D341Med (cell line): ENCODE data around the gene BCKDHB.

Source experiments
- DNase-seq: peaks from one replicate; pipeline ENCODE4 v3.0.0; 2012; ENCODE audit warnings: low spot score

BCKDHB gene

DNA sequence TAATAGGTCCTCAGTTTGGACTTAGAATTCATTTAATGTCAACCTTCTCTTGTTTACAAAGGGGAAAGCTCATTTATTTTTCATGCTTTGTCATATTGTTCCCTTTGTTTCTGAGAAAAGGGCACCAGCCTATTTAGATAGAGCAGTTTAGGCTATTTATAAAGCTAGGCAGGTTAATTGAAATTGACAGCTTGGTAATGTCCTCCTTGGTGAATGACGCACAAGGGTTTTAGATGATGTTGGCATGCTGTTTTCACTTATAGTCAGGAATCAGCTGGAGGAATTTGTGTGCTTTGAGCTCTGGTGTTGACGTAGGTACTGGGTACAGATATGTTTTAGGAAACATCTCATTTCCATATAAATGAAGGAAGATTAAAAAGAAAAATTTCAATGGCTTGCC lies 45.2 kb downstream of the BCKDHB start:
- no peak for DNase-seq

DNA sequence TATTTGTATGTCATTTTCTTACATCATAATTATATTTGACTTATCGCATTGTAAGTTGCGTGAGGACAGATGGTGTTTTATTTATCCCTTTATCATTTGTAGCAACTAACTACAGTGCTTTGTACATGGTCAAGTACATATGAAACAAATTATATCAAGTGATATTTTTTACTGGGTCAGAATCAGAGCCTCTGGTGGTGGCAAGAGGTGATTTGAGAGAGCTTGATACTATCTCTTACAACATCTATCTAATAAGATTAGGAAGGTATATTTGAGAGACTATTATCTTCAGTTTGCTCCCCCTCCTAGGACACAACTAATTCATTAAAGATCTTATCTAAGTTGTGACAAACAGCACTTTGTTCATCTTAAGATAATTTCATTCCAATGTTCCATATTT lies 47.7 kb downstream of the BCKDHB start:
- no peak for DNase-seq

DNA sequence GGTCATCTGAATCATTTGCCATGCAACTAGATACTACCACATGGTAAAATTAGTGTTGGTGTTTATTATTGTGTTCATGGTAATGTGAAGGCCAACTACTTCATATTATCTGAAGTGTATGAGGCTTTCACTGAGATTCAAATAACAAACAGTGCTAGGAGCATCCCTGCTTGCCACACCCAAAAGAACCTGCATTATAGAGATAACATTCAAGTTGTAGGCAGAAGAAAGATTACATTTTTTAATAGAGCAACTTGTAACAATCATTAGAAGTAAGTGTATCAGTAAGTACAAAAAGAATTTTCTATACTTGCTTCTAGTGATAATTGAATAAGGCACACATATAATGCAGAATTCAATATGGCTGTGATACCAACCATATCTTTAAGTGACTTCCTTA lies 49.8 kb downstream of the BCKDHB start:
- DNase-seq = no peak

DNA sequence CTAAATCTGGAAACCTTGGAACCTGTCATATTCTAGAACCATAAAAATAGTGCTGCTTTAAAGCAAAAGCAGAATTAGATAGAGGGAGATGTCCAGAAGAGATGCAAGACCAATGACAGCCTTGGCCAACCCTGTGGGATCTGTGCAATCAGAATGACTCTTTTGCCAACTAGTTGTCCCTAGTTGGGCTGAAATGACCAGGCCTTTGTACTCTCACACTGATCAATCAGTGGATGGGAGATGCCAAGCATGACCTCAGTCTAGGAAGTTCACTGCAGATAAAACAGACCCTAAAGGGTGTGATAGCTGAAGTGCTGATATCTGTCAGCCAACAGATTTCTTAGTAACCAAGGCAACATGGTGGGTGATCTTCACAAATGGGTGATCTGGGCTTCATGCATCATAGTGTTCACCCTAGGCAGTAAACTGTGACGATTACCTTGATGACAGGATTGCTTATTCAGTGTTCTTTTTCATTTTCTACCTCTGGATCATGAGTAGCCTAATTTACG lies 52.1 kb downstream of the BCKDHB start:
- no peak for DNase-seq

DNA sequence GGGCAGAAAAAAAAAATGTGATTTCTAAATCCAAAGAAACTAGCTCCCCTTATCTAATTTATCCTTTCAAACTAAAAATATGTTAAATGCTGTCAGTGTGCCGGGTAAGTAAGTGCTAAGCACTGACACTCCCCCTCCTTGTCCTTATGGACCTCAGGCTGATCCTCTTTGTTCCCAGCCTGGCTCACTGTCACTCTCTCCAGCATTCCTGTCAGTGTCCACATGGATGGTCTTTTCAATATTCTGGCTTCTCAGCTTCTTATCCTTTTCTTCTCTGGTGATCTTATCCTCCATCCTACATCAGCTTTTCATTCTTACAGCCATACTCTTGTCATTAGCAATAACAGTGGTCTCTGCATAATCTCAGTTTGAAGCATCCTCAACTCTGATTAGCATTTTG lies 55.0 kb downstream of the BCKDHB start:
- peak; percentile 40 for DNase-seq

DNA sequence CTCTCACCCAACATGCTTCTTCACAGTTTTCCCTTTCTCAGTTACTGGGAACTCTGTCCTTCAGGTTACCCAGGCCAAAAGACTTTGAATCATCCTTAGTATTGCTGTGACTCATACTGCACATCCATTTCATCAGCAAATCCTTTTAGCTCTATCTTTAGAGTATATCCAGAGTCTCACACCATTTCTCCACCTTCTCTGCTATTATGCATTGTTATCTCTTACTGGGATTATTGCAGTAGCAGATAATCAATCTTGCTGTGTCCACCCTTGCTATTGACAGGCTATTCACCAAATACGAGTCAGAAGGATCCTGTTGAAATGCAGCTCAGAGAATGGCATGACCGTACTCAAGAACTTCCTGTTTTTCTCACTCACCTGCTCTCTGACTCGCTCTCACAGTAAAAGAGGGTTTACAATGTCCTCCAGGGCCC lies 57.3 kb downstream of the BCKDHB start:
- DNase-seq = no peak

DNA sequence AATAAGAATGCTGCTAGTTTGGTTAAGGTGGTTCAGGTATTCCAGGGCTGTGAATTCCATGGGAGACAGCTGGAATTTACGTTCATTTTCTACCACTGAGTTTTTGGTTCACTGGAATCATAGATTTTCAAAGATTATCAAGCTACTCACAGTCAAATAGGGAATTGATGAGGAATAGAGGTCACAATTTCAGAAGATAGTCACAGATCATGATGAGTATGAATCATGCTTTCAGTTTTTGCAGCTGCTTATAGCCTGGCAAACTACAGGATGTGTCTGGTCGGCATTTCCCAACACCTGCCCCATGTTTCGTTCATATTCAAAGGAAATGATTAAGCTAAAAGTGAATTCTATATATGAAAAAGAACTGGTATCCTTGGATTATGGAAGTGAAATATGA lies 58.7 kb downstream of the BCKDHB start:
- no peak for DNase-seq

DNA sequence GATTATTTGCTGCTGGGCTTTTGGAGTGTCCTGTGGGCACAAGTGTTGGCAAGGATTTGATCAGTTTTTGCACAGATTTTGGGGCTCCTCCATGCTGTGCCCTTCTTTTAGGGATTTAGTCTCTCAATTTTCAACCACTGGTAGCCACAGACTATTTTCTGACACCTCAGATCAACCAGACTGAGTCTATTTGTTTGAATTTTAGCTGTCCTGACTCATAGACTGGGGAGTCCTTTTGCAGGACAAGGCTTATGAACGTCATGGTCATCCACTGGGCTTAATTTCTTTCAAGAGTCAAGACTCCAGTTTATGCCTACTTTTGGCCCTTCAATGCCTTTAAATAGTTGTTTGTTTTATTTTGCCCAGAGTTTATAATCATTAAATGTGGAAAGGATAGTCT lies 59.3 kb downstream of the BCKDHB start:
- no peak for DNase-seq

DNA sequence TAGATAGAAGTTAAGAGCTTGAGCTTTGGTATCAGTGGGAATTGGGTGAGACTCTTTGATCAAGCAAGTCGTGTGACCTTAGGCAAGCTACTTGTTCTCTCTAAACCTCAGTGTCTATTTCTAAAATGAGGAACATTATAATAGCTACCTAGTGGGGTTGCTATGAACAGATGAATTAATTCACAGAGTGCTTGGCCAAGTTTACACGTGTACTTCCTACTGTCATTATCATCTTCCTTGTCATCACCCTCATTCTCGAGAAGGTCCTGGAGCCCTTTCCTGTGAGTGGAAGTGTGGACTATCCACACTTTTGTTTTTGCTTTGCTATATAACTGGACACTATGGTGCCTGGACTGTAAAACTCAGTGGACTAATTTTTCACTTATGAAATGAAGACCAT lies 64.0 kb downstream of the BCKDHB start:
- DNase-seq = no peak

DNA sequence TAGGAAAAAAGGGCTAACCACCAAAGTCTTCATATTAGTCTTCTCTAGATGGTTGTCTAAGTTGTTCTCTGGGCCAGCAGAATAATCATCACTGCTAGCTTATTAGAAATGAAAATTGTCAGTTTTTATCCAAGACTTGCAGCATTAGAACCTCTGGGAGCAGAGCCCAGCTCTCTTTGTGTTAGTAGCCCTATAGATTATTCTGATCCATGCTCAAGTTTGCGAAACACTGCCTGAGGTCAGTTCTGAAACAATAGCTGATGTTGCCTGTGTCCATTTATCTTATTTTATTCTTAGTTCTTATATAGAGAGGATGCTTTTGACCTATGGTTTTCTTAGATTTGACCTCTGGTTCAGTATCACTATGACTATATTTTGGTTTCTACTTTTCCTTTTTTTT lies 66.9 kb downstream of the BCKDHB start:
- DNase-seq = no peak

DNA sequence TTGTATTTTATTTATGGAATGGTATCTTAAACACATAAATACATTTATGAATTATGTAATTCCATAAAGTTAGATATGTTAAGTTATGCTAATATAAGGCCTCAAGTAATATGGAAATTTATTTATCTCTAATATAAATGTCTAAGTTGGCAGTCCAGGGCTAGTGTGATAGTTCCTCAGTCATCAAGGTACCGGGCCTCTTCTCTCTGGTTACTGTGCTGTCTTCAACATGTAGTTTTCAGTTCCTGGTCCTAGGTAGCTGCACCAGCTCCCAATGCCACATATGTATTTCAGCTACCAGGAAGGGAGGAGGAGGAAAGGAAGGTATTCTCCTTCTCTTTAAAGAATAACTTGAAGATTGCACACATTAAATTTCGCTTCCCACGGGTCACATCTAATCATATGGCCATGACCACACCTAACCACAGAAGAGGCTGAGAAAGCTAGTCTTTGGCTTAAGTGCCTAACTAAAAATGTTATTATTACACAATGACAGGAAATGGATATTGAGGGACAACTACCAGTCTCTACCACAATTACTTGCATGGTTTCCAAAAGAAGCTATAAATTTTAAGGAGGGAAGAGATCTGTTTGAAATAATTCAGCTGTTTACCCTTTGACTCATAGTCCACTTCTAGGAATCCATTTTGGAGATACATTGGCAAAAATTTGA lies 68.6 kb downstream of the BCKDHB start:
- DNase-seq = no peak

DNA sequence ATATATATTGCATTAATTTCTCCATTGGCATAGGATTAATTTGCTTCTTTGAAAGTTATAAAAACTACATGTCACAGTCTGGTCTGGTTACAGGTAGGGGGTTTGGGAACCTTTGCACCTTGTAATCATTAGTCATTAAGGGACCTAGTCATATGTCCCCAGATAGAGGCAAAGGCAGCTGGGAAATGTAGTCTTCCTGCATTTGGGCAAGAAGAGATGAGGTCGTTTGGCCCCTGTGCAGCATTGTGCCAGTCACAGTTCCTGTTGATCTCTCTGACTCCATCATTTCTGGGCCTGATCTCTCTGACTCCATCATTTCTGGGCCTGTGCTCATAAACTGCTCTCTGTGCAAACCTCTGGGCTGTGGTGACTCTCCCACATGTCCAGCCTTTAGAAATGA lies 73.2 kb downstream of the BCKDHB start:
- DNase-seq = no peak

DNA sequence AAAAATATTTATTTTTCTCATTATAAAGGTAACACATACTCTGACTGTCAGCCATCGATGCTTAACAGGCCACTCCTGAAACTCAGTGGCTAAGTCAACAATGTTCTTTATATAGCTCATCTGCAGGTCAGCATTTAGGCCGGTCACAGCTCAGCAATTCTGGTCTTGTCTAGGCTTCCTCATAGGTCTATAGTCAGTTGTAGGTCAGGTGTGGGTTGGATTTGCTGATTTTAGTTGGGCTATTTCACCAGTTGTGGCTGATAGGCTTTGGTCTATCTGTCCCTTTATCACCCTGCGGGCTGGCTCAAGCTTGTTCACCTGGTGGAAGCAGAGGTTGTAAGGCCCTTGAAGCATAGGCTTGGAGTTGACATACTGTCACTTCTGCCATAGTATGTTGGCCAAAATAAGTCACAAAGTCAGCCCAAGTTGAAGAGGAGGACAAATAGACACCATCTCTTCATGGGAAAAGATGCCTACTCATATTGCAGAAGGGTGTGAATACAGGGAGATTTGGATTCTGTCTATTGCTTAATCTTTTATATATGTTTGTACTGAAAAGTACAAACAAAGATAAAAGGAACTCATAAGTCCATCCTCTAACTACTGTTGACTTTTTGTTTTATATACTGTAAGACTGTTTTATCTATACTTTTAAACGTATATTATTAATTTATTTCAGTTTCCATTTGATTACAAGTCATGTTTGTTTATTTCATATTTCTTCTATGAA lies 75.0 kb downstream of the BCKDHB start:
- DNase-seq = no peak

DNA sequence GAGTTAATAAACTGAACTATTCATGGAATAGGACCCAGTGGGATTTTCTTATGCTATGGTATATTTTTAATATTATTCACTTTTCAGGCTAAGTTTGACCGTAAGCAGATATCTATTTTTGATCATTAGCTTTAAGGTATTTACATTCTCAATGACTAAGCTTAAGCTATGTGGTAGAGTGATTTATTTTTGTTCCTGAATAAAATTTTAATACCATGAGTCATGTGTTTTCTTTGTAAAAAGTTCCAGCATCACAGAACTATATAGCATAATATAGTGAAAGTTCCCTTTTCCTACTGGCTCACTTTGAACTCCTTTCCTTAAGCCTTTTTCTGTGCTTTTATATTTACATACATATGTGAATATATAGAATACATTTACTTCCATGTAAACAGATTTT lies 75.8 kb downstream of the BCKDHB start:
- DNase-seq = no peak

DNA sequence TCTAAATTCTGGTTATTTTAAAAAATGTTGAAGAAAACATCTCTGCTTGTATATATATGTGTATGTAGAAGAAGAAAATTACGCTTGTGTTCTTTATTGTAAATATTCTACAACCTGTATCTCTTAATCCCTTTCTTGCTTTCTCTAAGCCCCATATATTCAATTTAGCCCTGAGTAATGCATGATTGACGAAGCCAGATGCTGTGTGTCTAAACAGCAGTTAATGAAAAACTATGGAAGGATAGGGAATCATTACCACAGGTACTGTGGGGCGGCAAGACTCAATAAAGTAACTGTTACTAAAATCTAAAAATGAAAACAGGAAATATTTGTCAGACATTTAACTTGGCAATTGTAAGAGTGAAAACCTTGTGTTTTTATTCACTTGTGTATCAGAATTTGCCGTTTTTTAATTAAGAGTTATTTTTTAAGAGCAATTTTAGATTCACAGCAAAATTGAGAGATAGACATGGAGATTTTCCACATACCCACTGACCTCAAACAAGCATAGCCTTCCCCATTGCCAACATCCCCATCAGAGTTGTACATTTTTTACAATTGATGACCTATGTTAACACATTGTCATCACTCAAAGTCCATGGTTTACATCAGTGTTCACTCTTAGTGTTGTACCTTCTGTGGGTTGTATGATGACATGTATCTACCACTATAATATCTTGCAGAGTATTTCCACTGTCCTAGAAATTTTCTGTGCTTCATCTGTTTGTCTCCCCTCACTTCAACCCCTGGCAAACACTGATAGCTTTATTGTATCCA lies 76.7 kb downstream of the BCKDHB start:
- DNase-seq = no peak

DNA sequence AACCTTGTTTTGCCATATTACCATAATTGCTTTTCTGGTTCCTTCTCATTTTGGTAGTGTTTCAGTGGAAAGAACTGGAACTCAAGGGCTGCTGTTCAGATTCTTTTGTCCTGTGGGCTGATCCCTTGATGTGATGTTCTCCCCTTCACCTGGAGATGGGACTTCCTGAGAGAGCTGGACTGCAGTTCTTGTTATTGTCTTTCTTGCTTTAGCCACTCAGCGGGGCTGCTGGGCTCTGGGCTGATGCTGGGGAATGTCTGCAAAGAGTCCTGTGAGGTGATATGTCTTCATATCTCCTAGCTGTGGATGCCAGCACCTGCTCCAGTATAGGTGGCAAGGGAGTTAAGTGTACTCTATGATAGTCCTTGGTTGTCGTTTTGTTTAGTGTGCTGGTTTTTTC lies 79.0 kb downstream of the BCKDHB start:
- no peak for DNase-seq

DNA sequence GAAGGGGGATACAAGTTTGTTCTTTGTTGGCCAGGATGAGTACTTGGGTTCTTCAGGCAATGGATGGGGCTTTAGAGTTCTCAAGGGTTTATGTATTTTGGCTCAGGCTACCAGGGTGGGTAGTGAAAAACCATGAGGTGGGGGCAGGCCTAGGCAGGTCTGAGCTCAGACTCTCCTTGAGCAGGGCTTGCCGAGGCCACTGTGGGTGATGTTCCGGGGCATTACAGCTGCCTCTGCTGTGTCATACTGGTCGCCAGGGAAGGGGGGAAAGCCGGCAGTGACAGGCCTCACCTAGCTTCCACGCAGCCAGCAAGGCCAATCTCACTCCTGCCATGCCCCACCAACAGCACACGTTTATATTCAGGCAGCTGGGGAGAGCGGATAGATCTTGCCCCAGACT lies 79.6 kb downstream of the BCKDHB start:
- DNase-seq = no peak

DNA sequence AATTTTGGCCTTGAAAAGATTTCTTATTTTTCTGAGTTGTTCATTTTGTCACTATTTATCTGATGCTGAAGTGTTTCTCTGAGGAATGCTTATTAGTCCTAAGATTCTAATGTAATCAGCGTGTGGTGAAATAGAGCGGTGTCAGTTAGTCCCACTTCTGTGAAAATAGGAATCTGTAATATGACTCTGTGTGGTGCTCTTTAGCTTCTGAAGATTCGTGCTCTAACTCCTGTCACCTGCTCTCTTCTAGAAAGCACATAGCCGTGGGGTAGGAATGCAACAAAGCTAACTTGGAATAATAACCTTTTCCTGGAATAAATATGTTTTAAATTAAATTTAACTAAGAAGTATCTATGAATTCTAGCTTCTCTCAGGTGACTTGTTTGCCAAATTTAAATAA lies 90.4 kb downstream of the BCKDHB start:
- no peak for DNase-seq

DNA sequence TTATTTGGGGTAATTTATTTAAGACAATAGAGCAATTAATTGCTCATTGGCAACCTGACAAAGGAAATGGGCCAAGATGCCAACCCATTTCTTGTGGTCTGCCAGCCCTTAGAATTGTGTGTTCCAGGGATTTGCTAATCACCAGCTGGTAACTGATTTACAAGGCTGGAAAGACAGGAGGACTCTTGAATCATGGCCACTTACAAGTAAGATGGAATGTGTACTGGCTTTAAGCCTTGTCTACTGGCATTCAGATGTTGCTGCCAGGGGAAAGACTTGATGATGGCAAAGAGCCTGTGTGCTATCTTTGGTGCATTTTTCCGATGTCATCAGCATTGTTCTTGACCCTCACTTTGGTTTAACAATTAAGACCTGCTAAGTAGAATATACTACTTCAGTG lies 91.0 kb downstream of the BCKDHB start:
- DNase-seq = no peak

DNA sequence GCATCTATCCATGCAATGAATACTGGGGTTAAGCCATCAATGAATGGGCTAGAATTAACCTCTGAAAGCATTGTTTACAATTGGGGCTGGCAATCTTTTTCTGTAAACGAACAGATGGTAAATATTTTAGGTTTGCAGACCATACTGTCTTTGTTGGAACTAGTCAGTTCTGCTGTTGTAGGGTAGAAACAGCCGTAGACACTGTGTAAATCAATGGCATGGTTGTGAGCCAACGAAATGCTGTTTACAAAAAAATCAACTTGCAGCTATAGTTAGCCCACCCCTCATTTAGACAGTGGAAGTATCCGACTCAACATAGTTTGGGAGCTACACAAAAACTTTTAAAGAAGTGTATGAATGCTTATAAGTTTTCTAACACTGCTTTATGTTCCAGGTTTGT lies 91.5 kb downstream of the BCKDHB start:
- no peak for DNase-seq

DNA sequence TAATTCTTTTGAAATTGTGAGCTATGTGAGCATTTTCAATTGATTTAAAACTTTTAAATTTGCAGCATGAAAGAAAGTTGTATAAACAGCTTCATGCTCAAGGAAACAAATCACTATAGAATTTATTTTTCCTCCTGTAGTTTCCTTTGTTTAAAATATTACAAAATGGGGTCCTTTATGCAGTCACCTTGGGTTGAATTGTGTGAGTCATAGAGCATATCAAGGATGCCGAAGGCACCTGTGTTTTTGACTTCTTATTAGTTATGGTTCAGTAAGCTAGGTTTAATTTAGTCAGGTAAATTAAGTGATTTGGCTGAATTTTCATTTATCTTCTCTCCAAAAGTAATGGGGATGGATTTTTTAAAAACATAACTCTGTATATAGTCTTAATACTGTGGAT lies 96.8 kb downstream of the BCKDHB start:
- no peak for DNase-seq

DNA sequence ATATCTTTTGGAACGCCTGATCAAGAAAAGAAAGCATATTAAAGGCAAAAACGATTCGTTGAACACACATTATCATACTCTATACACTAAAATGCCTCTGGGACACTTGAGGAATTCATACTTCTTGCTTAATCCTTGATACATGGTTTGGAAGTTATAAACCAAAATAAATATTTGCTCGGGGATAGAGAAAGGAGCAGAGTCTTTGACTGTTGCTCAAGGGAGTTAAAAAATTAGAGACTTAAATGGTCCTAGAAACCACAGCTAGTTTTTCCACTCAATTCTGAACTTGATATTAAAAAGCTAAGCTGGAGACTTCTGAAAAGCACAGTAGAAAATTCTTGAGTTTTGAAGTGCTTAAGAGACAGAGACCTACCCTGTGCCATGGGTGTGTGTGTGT lies 98.9 kb downstream of the BCKDHB start:
- no peak for DNase-seq

DNA sequence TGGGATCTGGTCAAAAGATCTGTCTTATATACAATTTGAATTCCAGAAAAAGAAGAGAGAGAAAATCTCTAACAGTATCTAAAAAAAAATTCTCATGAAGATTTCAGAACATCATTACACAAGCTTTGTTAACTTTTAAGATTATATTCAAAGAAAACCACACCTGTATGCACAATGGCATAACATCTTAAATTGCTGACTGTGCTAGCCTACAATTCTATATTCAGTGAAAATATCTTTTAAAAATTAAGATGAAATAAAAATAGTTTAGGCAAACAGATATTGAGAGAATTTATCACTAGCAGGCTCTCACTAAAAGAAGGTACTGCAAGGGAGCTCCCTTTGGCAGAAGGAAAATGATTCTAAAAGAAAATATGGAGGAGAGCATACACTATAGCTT lies 100.3 kb downstream of the BCKDHB start:
- no peak for DNase-seq
